Esophagus (tissue), 2 donors: ENCODE measurements around the gene GNG4. TPM values are rescaled to one million over a fixed set of nuclear protein-coding genes. Genes with fewer than 3 reads are reported as not detected.
"Not testable (repeated sequence)": the region's sequence is repeated elsewhere in the genome, so short reads cannot be mapped to it uniquely, and the experiment has no call there.

Experiments used
- H3K27ac ChIP-seq, 2 donors: one replicate each; pipeline ENCODE4 v1.5.1; 2013; ENCODE audit warnings: low read depth in 2 of 2, mild to moderate bottlenecking in 2 of 2, inconsistent platforms in 1 of 2, low read length in 1 of 2, moderate library complexity in 1 of 2
- H3K27me3 ChIP-seq, 2 donors: one replicate each; pipeline ENCODE4 v1.6.1; 2013; ENCODE audit warnings: low read length in 2 of 2, control low read depth in 1 of 2, mild to moderate bottlenecking in 1 of 2; ENCODE audit not compliant: insufficient read depth in 2 of 2, control insufficient read depth in 1 of 2
- H3K36me3 ChIP-seq, 2 donors: one replicate each; pipeline ENCODE4 v1.6.1; 2013; ENCODE audit warnings: low read length in 1 of 2; ENCODE audit not compliant: control insufficient read depth in 2 of 2, insufficient read depth in 2 of 2
- H3K4me1 ChIP-seq, 2 donors: one replicate each; pipeline ENCODE4 v1.6.1; 2013; ENCODE audit warnings: low read length in 1 of 2; ENCODE audit not compliant: control insufficient read depth in 2 of 2, insufficient read depth in 2 of 2
- H3K4me3 ChIP-seq, 2 donors: one replicate each; pipeline ENCODE4 v1.5.1; 2013; ENCODE audit warnings: low read length in 2 of 2, mild to moderate bottlenecking in 2 of 2, low read depth in 1 of 2, moderate library complexity in 1 of 2
- H3K9me3 ChIP-seq, 2 donors: one replicate each; pipeline ENCODE4 v1.6.1; 2013; ENCODE audit warnings: mild to moderate bottlenecking in 2 of 2, low read depth in 1 of 2, low read length in 1 of 2, moderate library complexity in 1 of 2; ENCODE audit not compliant: control insufficient read depth in 2 of 2, insufficient read depth in 1 of 2
- WGBS, 2 donors: extraction: QIAGEN DNeasy Blood & Tissue Kit; methylation state at CpG; one replicate each; pipeline ENCODE4 v1.1.7; 2013; 5-methylcytosine and 5-hydroxymethylcytosine counted together
- polyA plus RNA-seq, 2 donors: library from polyadenylated mRNA; stranded (reverse); fragments of 200-250 nt; gene quantifications; one replicate each; pipeline ENCODE4 v1.2.3, GENCODE V29; 2013
- donor health status: healthy with polysubstance abuse.
- donor health status: Bipolar disorder and iron deficiency.

GNG4 gene
- polyA plus RNA-seq, 2 donors, result 8.1 to 10.9 TPM

DNA sequence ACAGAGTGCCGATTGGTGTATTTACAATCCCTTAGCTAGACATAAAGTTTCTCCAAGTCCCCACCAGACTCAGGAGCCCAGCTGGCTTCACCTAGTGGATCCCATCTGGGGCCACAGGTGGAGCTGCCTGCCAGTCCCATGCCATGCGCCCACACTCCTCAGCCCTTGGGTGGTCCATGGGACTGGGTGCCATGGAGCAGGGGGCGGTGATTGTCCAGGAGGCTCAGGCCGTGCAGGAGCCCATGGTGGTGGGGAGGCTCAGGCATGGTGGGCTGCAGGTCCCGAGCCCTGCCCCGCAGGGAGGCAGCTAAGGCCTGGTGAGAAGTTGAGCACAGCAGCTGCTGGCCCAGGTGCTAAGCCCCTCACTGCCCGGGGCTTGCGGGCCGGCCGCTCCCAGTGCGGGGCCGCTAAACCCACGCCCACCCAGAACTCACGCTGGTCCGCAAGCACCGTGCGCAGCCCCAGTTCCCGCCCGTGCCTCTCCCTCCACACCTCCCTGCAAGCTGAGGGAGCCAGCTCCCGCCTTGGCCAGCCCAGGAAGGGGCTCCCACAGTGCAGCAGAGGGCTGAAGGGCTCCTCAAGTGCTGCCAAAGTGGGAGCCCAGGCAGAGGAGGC, 55.2 kb downstream of the GNG4 start:
- not testable (repeated sequence) for H3K36me3 ChIP-seq, H3K27ac ChIP-seq, H3K4me1 ChIP-seq, H3K27me3 ChIP-seq, H3K4me3 ChIP-seq, H3K9me3 ChIP-seq
- WGBS, 2 donors, result 94 to 96% methylated on average over 14 to 20 of the region's 20 CpGs

DNA sequence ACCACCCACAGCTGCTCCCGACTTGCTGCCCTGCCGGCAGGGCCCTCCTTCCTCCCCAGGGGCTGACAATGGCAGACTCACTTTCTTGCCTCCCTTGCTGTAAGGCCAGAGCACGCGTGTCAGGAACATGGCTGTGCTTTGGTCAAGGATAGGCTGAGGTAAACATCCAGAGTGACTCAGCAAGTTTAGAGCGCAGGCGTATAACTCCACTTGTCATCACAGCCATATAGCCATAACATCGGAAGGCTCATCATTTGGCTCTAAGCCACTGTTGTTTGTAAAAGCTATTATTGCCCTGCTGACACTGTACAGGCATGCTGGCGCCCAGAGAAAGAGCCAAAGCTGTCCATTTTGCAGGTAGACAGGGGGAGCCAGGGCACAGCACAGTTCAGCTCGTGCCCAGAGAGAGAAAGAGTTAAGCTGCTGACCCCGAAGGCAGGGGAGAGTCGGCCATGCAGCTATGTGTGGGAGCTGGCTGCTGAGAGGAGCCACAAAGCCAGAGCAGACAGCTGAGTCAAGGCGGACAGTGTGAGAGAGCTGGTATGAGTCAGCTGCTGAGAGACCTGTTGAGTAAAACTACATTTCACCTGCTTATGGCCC, 60.6 kb downstream of the GNG4 start:
- Histone ChIP-seq H3K36me3 (no peaks in the 10 kb centered on the region), H3K27me3 (no peaks in the 10 kb centered on the region), H3K4me3 (no peak overlapping the region), H3K9me3 (peaks cover 0 to 7% of the 10 kb centered on the region in 2 donors), H3K27ac (no peak overlapping the region), H3K4me1 (no peaks in the 10 kb centered on the region)
- 82 to 84% methylated on average over 12 of the region's 12 CpGs for WGBS, 2 donors

DNA sequence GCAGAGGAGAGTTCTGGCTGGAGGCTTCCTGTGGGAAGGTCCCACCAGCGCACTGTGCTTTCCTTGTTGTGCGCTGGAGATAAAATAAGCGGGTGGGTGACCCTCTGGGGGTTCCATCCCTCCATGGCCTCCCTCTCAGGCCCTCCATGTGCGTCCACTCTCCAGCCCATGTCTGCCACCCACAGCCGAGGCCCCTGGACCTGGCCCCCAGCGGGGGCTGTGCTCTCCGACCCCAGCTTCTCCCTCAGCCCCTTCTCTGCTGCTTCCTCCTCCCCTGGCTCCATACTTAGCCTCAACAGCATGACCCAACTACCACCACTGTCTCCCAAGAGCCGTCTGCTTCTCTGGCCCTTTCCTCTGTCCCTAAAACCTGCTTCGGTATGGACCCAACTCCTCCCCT, 61.4 kb downstream of the GNG4 start:
- H3K4me1 ChIP-seq, result no peaks in the 10 kb centered on the region
- H3K4me3 ChIP-seq, result no peak overlapping the region
- no peaks in the 10 kb centered on the region for H3K27me3 ChIP-seq
- H3K27ac ChIP-seq, result no peak overlapping the region
- H3K36me3 ChIP-seq, result no peaks in the 10 kb centered on the region
- WGBS, 2 donors, result 79 to 94% methylated on average over 9 of the region's 9 CpGs
- peaks cover 0 to 7% of the 10 kb centered on the region in 2 donors for H3K9me3 ChIP-seq

DNA sequence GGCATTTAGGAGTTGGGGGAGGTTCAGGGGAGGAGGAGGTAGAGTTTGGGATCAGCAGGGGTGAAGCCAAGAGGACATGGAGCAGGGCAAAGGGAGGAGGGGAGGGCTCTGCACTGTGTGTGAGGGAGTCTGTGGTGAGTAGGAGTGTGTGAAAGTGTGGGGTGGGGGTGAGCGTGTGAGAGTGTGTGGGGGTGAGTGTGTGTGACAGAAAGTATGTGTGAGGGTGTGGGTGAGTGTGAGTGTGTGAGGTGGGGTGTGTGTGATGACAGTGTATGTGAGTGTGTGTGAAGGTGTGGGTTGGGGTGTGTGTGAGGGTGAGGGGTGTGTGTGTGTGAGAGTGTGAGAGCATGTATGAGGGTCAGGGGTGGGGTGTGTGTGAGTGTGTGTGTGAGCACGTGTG, 62.6 kb downstream of the GNG4 start:
- H3K4me3 ChIP-seq, result no peak overlapping the region
- no peak overlapping the region for H3K27ac ChIP-seq
- whole genome bisulfite sequencing, 2 donors, result 88 to 90% methylated on average over 2 of the region's 2 CpGs
- H3K9me3 ChIP-seq, result peaks cover 0 to 7% of the 10 kb centered on the region in 2 donors
- no peaks in the 10 kb centered on the region for H3K27me3 ChIP-seq
- H3K36me3 ChIP-seq, result no peaks in the 10 kb centered on the region
- no peaks in the 10 kb centered on the region for H3K4me1 ChIP-seq

DNA sequence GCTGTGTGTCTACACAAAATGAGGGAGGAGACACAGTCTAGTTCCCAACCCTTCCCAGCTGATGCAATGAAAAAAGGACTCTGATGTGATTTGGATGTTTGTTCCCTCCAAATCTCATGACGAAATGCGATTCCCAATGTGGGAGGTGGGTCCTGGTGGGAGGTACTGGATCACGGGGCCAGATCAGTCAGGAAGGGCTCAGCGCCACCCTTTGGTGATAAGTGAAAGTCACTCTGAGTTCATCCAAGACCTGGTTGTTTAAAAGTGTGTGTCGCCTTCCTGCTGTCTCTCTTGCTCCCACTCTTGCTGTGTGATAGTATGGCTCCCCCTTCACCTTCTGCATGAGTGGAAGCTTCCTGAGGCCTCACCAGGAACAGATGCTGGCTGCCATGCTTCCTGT, 63.2 kb downstream of the GNG4 start:
- Histone ChIP-seq H3K4me1 (no peaks in the 10 kb centered on the region), H3K4me3 (no peak overlapping the region), H3K27ac (no peak overlapping the region), H3K36me3 (no peaks in the 10 kb centered on the region), H3K27me3 (no peaks in the 10 kb centered on the region), H3K9me3 (peaks cover 0 to 7% of the 10 kb centered on the region in 2 donors)
- 86 to 87% methylated on average over 5 of the region's 5 CpGs for WGBS, 2 donors

DNA sequence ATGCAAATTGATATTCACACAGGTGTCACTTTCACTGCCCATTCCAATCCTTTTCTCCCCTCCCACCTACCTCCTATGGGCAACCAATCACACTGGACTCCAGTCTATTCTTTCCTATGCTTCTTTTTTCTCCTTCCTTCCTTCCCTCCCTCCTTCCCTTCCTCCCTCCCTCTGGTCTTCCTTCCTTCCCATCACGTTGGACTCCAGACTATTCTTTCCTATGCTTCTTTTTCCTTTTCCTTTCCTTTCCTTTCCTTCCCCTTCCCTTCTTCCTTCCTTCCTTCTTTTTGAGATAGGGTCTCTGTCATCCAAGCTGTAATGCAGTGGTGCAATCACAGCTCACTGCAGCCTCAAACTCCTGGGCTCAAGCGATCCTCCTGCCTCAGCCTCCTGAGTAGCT, 64.6 kb downstream of the GNG4 start:
- Histone ChIP-seq H3K4me1 (no peaks in the 10 kb centered on the region), H3K4me3 (no peak overlapping the region), H3K9me3 (peaks cover 0 to 7% of the 10 kb centered on the region in 2 donors), H3K27ac (no peak overlapping the region), H3K36me3 (no peaks in the 10 kb centered on the region), H3K27me3 (no peaks in the 10 kb centered on the region)
- WGBS, 2 donors, result 68 to 78% methylated on average over 2 of the region's 2 CpGs

DNA sequence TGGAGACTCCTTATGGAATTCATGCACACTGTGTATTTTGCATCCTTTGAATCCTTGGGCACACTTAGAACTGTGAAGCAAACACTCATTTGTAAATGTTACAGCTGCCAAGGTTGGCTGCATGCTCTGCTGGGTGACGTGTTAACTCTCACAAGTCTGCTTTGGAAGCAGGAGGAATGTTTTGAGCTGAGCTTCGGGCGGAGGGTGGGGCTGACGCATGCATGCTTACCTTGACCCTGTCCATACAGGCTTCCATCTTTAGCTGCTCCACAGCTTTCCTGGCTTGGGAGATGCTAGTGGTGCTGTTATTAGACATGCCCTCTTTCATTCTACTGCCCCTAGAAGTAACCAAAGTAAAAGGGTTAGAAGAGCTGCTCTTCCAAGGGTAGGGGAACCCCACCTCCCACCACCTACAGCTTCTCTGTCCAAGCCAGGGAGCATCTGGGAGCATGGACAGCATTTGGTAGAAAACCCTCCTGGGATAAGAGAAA, 66.0 kb downstream of the GNG4 start:
- 38 to 44% methylated on average over 4 of the region's 4 CpGs for WGBS, 2 donors
- Histone ChIP-seq H3K27me3 (no peaks in the 10 kb centered on the region), H3K27ac (no peak overlapping the region), H3K4me1 (no peaks in the 10 kb centered on the region), H3K4me3 (no peak overlapping the region), H3K36me3 (no peaks in the 10 kb centered on the region), H3K9me3 (no peaks in the 10 kb centered on the region)

DNA sequence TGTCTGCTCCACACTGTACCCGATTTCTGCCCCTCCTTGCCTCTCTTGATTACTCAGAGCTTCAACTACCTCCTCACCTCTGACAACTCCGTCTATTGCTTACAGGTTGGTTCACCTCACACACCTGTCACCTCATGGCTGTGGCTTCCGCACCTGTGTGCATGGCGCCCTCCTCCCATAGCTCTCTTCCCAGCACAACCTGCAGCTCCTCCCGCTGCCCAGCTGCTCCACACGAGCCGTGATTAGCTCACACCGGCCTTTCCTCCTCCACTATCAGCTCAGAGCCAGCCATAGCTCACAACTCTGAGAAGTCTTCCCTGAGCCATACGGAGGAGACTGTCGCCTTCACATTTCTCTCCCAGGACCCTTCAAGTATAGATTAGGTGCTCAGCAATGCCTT, 67.5 kb downstream of the GNG4 start:
- Histone ChIP-seq H3K9me3 (no peaks in the 10 kb centered on the region), H3K4me3 (no peak overlapping the region), H3K36me3 (no peaks in the 10 kb centered on the region), H3K27ac (no peak overlapping the region), H3K27me3 (no peaks in the 10 kb centered on the region), H3K4me1 (no peaks in the 10 kb centered on the region)
- 86 to 90% methylated on average over 10 of the region's 10 CpGs for WGBS, 2 donors

DNA sequence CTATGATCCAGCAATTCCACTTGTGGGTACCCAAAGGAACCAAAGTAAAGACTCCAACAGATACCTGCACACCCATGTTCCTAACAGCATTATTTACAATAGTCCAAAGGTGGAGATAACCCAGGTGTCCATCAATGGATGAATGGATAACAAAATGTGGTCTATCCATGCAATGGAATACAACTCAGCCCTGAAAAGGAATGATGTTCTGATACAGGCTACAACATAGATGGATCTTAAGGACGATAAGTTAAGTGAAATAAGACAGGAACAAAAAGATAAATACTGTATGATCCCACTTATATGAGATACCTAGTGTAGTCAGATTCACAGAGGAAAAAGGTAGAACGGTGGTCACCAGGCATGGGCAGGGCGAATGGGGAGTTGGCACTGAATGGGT, 69.7 kb downstream of the GNG4 start:
- 92 to 93% methylated on average over 3 of the region's 3 CpGs for WGBS, 2 donors
- H3K27me3 ChIP-seq, result no peaks in the 10 kb centered on the region
- no peaks in the 10 kb centered on the region for H3K36me3 ChIP-seq
- H3K4me1 ChIP-seq, result no peaks in the 10 kb centered on the region
- H3K27ac ChIP-seq, result no peak overlapping the region
- no peak overlapping the region for H3K4me3 ChIP-seq
- H3K9me3 ChIP-seq, result no peaks in the 10 kb centered on the region

DNA sequence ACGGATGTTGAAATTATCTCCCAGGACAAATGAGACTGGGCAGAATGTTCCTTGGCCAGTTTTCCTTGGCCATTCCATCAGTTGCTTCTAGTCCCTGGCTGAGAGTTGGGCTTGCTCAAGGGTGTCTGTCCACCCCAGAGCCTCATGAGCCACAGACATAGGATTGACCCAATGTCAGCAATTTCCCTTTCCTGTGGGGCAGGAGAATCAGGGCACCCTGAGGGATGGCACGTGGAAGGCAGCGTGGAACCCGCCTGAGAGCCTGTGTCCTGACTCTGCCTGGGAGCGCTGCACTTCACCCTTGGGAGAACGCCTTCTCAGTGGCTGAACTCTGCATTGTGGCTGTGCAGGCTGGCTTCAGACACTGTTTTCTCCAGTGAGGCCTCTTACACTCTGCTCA, 74.0 kb downstream of the GNG4 start:
- Histone ChIP-seq H3K4me1 (no peaks in the 10 kb centered on the region), H3K27ac (no peak overlapping the region), H3K27me3 (no peaks in the 10 kb centered on the region), H3K36me3 (no peaks in the 10 kb centered on the region), H3K9me3 (no peaks in the 10 kb centered on the region), H3K4me3 (no peak overlapping the region)
- WGBS, 2 donors, result 85% methylated on average over 6 of the region's 6 CpGs
